ENCODE data around the gene SLC6A9. TPM values are rescaled to one million over a fixed set of nuclear protein-coding genes. Genes with fewer than 3 reads are reported as not detected.

SLC6A9 gene
- total and polyA plus RNA-seq, 8 donors = 1.9 to 23.4 (median 4.4) TPM

DNA sequence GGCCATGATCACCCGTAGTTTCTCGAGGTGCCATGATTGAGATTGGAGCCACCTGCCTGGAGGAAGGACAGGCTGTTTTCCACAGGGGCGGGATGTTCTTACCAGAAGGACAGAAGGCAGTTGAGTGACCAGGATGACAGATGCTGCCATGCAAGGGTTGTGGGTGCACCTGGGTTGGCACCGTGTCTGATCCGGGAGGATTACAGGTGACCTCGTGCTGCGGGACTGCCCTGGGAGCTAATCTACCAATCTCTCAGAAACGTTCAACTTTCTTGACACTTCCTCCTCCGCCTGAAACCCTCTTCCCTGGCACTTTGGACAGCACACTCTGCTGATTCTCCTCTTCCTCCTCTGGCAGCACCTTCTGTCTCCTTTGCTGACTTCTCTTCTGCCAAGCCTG lies 13.8 kb upstream of the SLC6A9 start:
- Histone ChIP-seq H3K4me3 (no peak overlapping the region), H3K4me1 (no peaks in the 10 kb centered on the region), H3K27ac (no peak overlapping the region), H3K36me3 (no peaks in the 10 kb centered on the region), H3K27me3 (no peaks in the 10 kb centered on the region), H3K9me3 (no peaks in the 10 kb centered on the region)
- 53 to 62% methylated on average over 9 of the region's 9 CpGs for WGBS, 2 donors
- FAIRE-seq (no peak), DNase-seq (no peak), ATAC-seq (no peak)
- intact Hi-C loops (cut with DNase I) = no loop called here
- TF ChIP-seq, protein P1, sequence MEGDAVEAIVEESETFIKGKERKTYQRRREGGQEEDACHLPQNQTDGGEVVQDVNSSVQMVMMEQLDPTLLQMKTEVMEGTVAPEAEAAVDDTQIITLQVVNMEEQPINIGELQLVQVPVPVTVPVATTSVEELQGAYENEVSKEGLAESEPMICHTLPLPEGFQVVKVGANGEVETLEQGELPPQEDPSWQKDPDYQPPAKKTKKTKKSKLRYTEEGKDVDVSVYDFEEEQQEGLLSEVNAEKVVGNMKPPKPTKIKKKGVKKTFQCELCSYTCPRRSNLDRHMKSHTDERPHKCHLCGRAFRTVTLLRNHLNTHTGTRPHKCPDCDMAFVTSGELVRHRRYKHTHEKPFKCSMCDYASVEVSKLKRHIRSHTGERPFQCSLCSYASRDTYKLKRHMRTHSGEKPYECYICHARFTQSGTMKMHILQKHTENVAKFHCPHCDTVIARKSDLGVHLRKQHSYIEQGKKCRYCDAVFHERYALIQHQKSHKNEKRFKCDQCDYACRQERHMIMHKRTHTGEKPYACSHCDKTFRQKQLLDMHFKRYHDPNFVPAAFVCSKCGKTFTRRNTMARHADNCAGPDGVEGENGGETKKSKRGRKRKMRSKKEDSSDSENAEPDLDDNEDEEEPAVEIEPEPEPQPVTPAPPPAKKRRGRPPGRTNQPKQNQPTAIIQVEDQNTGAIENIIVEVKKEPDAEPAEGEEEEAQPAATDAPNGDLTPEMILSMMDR (IDR thresholded peaks at IDR 0.05) = no peak

DNA sequence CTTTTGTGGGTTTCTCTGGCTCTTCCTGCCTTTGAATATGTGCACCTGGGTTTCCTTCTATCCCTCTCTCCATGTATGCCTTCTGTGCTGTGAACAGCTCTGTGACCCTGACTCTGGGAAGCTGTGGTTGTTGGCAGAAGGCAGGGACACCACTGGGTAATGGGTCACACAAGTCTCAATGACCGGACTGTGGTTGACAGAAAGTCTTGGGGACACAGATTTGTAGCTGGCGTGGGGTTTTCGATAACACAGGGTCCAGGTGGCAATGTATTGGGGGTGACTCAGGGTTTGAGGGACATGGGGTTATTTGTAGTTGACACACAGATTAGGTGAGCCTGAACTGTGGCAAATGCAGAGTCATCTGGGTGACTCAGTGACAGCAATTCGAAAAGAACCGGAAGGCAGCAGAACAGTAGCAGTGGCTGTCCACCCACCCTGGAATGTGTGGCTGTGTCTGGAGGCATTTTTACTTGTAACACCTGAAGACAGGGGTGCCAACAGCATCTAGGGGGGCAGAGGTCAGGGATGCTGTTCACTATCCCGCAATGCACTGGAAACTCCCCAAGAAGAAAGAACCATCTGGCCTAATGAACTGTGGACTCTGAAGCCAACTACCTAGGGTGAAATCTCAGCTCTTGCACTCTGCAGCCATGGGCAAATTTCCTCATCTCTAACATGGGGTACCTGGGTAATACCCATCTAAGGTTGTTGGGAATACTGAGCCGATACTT lies 13.0 kb upstream of the SLC6A9 start:
- no peaks in the 10 kb centered on the region for H3K9me3 ChIP-seq
- TF ChIP-seq, protein P1 (IDR thresholded peaks at IDR 0.05) = no peak
- ATAC-seq = no peak
- H3K36me3 ChIP-seq = no peaks in the 10 kb centered on the region
- FAIRE-seq = no peak
- no peak overlapping the region for H3K4me3 ChIP-seq
- DNase-seq = no peak
- H3K27ac ChIP-seq = no peak overlapping the region
- no peaks in the 10 kb centered on the region for H3K27me3 ChIP-seq
- intact Hi-C loops (cut with DNase I) = no loop called here
- no peaks in the 10 kb centered on the region for H3K4me1 ChIP-seq
- WGBS, 2 donors = 77 to 93% methylated on average over 7 of the region's 7 CpGs

DNA sequence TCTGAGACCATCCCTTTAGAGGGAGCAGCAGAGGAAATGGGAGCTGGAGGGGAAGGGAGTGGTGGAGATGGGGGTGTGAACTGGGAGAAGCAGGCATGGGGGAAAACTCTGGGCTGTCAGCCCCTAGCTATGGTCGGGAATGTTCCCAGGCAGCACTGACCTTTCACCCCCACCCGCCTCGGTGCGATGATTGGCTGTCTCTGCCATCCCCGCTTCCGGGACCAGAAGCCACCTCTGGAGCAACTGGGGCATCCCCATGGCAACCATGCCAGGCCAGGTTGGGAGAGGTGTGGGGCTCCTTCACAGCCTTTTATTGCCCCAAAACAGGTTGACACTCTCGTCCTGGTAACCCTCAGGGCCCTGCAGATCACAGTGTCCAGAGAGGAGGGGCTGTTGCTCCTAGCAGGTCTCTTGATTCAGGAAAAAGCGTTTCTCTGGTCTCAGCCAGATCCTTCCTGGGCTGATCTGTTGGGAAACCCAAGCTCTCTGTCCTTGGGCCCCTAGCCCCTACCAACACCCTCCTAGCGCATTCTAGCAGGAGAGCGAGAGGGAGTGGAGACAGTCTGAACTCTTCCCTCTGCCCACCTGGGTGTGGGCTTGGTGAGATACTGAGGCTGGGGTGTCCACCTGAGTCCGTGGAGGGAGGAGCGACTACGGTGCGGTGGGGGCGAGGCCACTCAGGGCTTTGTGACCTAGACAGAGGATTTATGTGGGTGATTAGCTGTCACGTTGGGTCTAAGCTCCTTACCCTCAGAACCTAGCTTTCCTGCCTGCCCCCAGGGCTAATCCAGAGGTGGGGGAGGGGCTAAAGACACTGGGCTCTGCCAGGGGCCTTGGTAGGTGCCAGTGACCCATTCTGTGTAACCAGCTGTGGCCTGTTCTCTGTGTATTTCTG lies 12.2 kb upstream of the SLC6A9 start:
- Histone ChIP-seq H3K36me3 (no peaks in the 10 kb centered on the region), H3K27ac (no peak overlapping the region), H3K9me3 (no peaks in the 10 kb centered on the region), H3K4me3 (no peak overlapping the region), H3K4me1 (no peaks in the 10 kb centered on the region), H3K27me3 (no peaks in the 10 kb centered on the region)
- FAIRE-seq (no peak), ATAC-seq (no peak), DNase-seq (no peak)
- WGBS, 2 donors = 76% methylated on average over 16 of the region's 16 CpGs
- TF ChIP-seq, protein P1 (IDR thresholded peaks at IDR 0.05) = no peak
- intact Hi-C loops (cut with DNase I) = no loop called here

DNA sequence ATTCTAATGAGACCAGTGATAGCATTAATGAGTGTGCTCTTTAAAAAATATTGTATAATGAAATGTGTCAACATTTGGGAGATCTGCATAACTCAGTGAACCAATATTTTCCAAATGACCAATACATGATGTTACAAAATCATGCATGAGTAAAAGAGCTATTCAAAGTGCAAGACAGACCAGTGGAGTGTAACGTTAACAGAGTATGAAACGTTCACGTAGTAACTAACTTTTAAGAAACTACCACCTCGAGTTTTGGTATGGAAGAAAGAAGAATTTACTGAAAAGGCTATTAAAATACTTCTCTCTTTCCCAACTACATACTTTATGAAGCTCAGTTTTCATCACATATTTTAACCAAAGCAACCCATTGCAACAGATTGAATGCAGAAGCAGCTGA lies 9.6 kb upstream of the SLC6A9 start:
- DNase-seq = no peak
- no peaks in the 10 kb centered on the region for H3K27me3 ChIP-seq
- whole genome bisulfite sequencing, 2 donors = 69 to 80% methylated on average over 4 of the region's 4 CpGs
- intact Hi-C loops (cut with DNase I) = no loop called here
- no peak for ATAC-seq
- H3K36me3 ChIP-seq = no peaks in the 10 kb centered on the region
- no peak overlapping the region for H3K4me3 ChIP-seq
- H3K9me3 ChIP-seq = no peaks in the 10 kb centered on the region
- TF ChIP-seq, protein P1 (IDR thresholded peaks at IDR 0.05) = no peak
- peaks cover 0 to 3% (median 0%) of the 10 kb centered on the region in 3 donors for H3K4me1 ChIP-seq
- FAIRE-seq = no peak
- no peak overlapping the region for H3K27ac ChIP-seq
